Loucy (cell line): ENCODE results near the gene ZIC3.

Experiments used
- H2AFZ ChIP-seq: fragments of 200-600 bp; sonication (generic); 2 replicates; pipeline ENCODE4 v1.6.0; 2016; ENCODE audit warnings: antibody characterized with exemption, mild to moderate bottlenecking, low read length, moderate library complexity
- H3F3A ChIP-seq: fragments of 200-600 bp; 2 replicates; pipeline ENCODE4 v1.6.0; 2016; ENCODE audit warnings: antibody characterized with exemption, low read depth, mild to moderate bottlenecking
- H3K27me3 ChIP-seq: fragments of 200-600 bp; sonication (generic); 2 replicates; pipeline ENCODE4 v1.6.1; 2014; ENCODE audit warnings: low read length, mild to moderate bottlenecking; ENCODE audit not compliant: insufficient read depth, poor library complexity, severe bottlenecking
- H3K36me3 ChIP-seq: fragments of 200-600 bp; sonication (generic); 2 replicates; pipeline ENCODE4 v1.6.1; 2016; ENCODE audit warnings: low read length; ENCODE audit not compliant: insufficient read depth
- H3K4me1 ChIP-seq: fragments of 200-600 bp; sonication (generic); 2 replicates; pipeline ENCODE4 v1.5.1; 2014; ENCODE audit warnings: low read length, mild to moderate bottlenecking; ENCODE audit not compliant: insufficient read depth, poor library complexity, severe bottlenecking
- H3K4me2 ChIP-seq: fragments of 200-600 bp; sonication (generic); 2 replicates; pipeline ENCODE4 v1.6.0; 2014; ENCODE audit warnings: antibody characterized with exemption, low read length, low read depth, mild to moderate bottlenecking; ENCODE audit not compliant: poor library complexity, severe bottlenecking
- H3K4me3 ChIP-seq: fragments of 200-600 bp; sonication (generic); 2 replicates; pipeline ENCODE4 v1.5.1; 2014; ENCODE audit warnings: low read length, mild to moderate bottlenecking, mixed read lengths; ENCODE audit not compliant: poor library complexity, severe bottlenecking
- H3K79me2 ChIP-seq: fragments of 200-600 bp; sonication (generic); 2 replicates; pipeline ENCODE4 v1.6.1; 2014; ENCODE audit warnings: low read length; ENCODE audit not compliant: insufficient read depth
- H3K9ac ChIP-seq: fragments of 200-600 bp; sonication (generic); 2 replicates; pipeline ENCODE4 v1.6.0; 2014; ENCODE audit warnings: mild to moderate bottlenecking, low read depth, low read length, moderate library complexity; ENCODE audit not compliant: poor library complexity, severe bottlenecking
- H3K9me2 ChIP-seq: fragments of 200-600 bp; sonication (generic); replicated peaks from 2 replicates; pipeline ENCODE4 v1.6.1; 2016; ENCODE audit warnings: low read depth, low read length, mixed read lengths
- H3K9me3 ChIP-seq: fragments of 200-600 bp; sonication (generic); 2 replicates; pipeline ENCODE4 v1.6.1; 2014; ENCODE audit warnings: mild to moderate bottlenecking, antibody characterized with exemption, low read length, low read depth; ENCODE audit not compliant: insufficient read depth
- H4K20me1 ChIP-seq: fragments of 200-600 bp; sonication (generic); 2 replicates; pipeline ENCODE4 v1.6.0; 2014; ENCODE audit warnings: antibody characterized with exemption, low read length, mild to moderate bottlenecking; ENCODE audit not compliant: insufficient read depth, poor library complexity, severe bottlenecking
- CTCF ChIP-seq: fragments of 200-600 bp; sonication (generic); conservative IDR thresholded peaks from 2 replicates; pipeline ENCODE4 v1.5.1; 2014; ENCODE audit warnings: mild to moderate bottlenecking, antibody characterized with exemption, low read length
- EZH2phosphoT487 ChIP-seq: fragments of 200-600 bp; IDR thresholded peaks from 2 replicates; pipeline ENCODE4 v1.6.1; 2018; ENCODE audit warnings: antibody characterized with exemption, mild to moderate bottlenecking, moderate library complexity, borderline replicate concordance

Gene ZIC3

GRCh38 chrX:137565921-137566745, at the start of gene ZIC3:
Gene ZIC3, plus strand, starts transcription at chrX:137566127. Its CDS starts 565 bp downstream, at chrX:137566692.
- H3K4me3 ChIP-seq = no peak within 1 kb of the TSS

GRCh38 chrX:137519459-137519858, 46.5 kb upstream of the ZIC3 start:
- no peaks in the 10 kb centered on the region for H4K20me1 ChIP-seq
- no peaks in the 10 kb centered on the region for H3K9me2 ChIP-seq
- no peak overlapping the region for H3K9ac ChIP-seq
- no peaks in the 10 kb centered on the region for H3F3A ChIP-seq
- no peaks in the 10 kb centered on the region for H3K4me1 ChIP-seq
- H3K79me2 ChIP-seq = no peaks in the 10 kb centered on the region
- H2AFZ ChIP-seq = no peak overlapping the region
- no peaks in the 10 kb centered on the region for H3K36me3 ChIP-seq
- no peak for TF ChIP-seq EZH2phosphoT487
- TF ChIP-seq CTCF = no peak
- no peak overlapping the region for H3K4me2 ChIP-seq
- H3K9me3 ChIP-seq = no peaks in the 10 kb centered on the region
- H3K4me3 ChIP-seq = no peak overlapping the region
- no peaks in the 10 kb centered on the region for H3K27me3 ChIP-seq

More at GRCh38 chrX:137565921-137566745, at the start of gene ZIC3:
- Histone ChIP-seq H4K20me1 (no peaks in the 10 kb centered on the region), H3F3A (no peaks in the 10 kb centered on the region), H2AFZ (no peak within 1 kb of the TSS), H3K36me3 (no peaks in the 10 kb centered on the region), H3K79me2 (no peaks in the 10 kb centered on the region), H3K27me3 (no peaks in the 10 kb centered on the region), H3K9ac (no peak within 1 kb of the TSS), H3K9me3 (no peaks in the 10 kb centered on the region), H3K4me1 (no peaks in the 10 kb centered on the region), H3K4me2 (no peak within 1 kb of the TSS), H3K9me2 (no peaks in the 10 kb centered on the region)
- TF ChIP-seq EZH2phosphoT487 (no peak), CTCF (no peak)

- no peaks in the 10 kb centered on the region for H3K36me3 ChIP-seq
- H3K79me2 ChIP-seq = no peaks in the 10 kb centered on the region
- H4K20me1 ChIP-seq = no peaks in the 10 kb centered on the region
- H3K4me1 ChIP-seq = no peaks in the 10 kb centered on the region
- no peaks in the 10 kb centered on the region for H3F3A ChIP-seq
- H3K27me3 ChIP-seq = no peaks in the 10 kb centered on the region
- no peaks in the 10 kb centered on the region for H3K9me3 ChIP-seq
- H2AFZ ChIP-seq = no peak overlapping the region
- TF ChIP-seq CTCF (no peak), EZH2phosphoT487 (no peak)
- no peak overlapping the region for H3K9ac ChIP-seq
- no peak overlapping the region for H3K4me2 ChIP-seq
- H3K4me3 ChIP-seq = no peak overlapping the region
- H3K9me2 ChIP-seq = no peaks in the 10 kb centered on the region
Measured at GRCh38 chrX:137545711-137546651, 19.9 kb upstream of the ZIC3 start.
